HG02798 (cell line): Measurements from ENCODE around the gene TSTD2.
"Not testable (repeated sequence)": the region's sequence is repeated elsewhere in the genome, so short reads cannot be mapped to it uniquely, and the experiment has no call there.

Source experiments
- ATAC-seq: cut with Tn5 transposase; IDR thresholded peaks from one replicate; pipeline ENCODE4 v1.9.1; 2021; ENCODE audit warnings: mild to moderate bottlenecking; ENCODE audit not compliant: unreplicated experiment, poor library complexity

The TSTD2 gene

GRCh38 chr9:97632248-97632984 lies 752 bp downstream of the TSTD2 start:
- peak; percentile 8 for ATAC-seq

- no peak for ATAC-seq
These were observed 2.6 kb downstream of the TSTD2 start for GRCh38 chr9:97630591-97630990.

GRCh38 chr9:97629156-97629555 lies 4.0 kb downstream of the TSTD2 start:
- no peak for ATAC-seq

- no peak for ATAC-seq
These were observed 4.5 kb downstream of the TSTD2 start for GRCh38 chr9:97628668-97629067.

GRCh38 chr9:97627624-97628023 lies 5.5 kb downstream of the TSTD2 start:
- no peak for ATAC-seq

- no peak for ATAC-seq
These were observed 7.5 kb downstream of the TSTD2 start for GRCh38 chr9:97625620-97626019.

GRCh38 chr9:97623946-97624345 lies 9.2 kb downstream of the TSTD2 start:
- no peak for ATAC-seq

GRCh38 chr9:97622483-97622882 lies 10.7 kb downstream of the TSTD2 start:
- not testable (repeated sequence) for ATAC-seq

GRCh38 chr9:97620063-97620462 lies 13.1 kb downstream of the TSTD2 start:
- not testable (repeated sequence) for ATAC-seq

GRCh38 chr9:97617939-97618416 lies 15.2 kb downstream of the TSTD2 start:
- ATAC-seq: no peak

- no peak for ATAC-seq
These were observed 17.6 kb downstream of the TSTD2 start for GRCh38 chr9:97615439-97616072.

- no peak for ATAC-seq
These were observed 28.1 kb downstream of the TSTD2 start for GRCh38 chr9:97604901-97605645.

- ATAC-seq: no peak
These were observed 30.7 kb downstream of the TSTD2 start for GRCh38 chr9:97602430-97602829.

- ATAC-seq: no peak
These were observed 31.8 kb downstream of the TSTD2 start for GRCh38 chr9:97601228-97601898.

GRCh38 chr9:97600531-97601227 lies 32.5 kb downstream of the TSTD2 start:
- ATAC-seq: no peak

- ATAC-seq: no peak
These were observed 33.8 kb downstream of the TSTD2 start for GRCh38 chr9:97599314-97599846.

- peak; percentile 87 for ATAC-seq
These were observed 34.5 kb downstream of the TSTD2 start for GRCh38 chr9:97598461-97599288.

- ATAC-seq: no peak
These were observed 36.3 kb downstream of the TSTD2 start for GRCh38 chr9:97596906-97597305.

- ATAC-seq: no peak
These were observed 38.7 kb downstream of the TSTD2 start for GRCh38 chr9:97594381-97594921.
